HL-60 (cell line): ENCODE results near the gene CAMK2B.

ENCODE experiments used
- GABPA ChIP-seq: IDR thresholded peaks from 2 replicates; pipeline ENCODE4 v1.6.1; 2012; ENCODE audit warnings: low read depth
- POLR2AphosphoS5 ChIP-seq: IDR thresholded peaks from 2 replicates; pipeline ENCODE4 v1.6.1; 2012; ENCODE audit warnings: low read depth
- SPI1 ChIP-seq: IDR thresholded peaks from 2 replicates; pipeline ENCODE4 v1.6.1; 2012; ENCODE audit warnings: low read depth, mild to moderate bottlenecking, borderline replicate concordance
- TF ChIP-seq, protein P1 (sequence below): IDR thresholded peaks from one replicate; pipeline ENCODE4 v1.5.1; 2011; ENCODE audit warnings: low read length, control low read depth, inconsistent platforms; ENCODE audit not compliant: insufficient read depth
- TF ChIP-seq, protein P2 (sequence below): IDR thresholded peaks from 2 replicates; pipeline ENCODE4 v1.6.1; 2012; ENCODE audit warnings: low read depth; ENCODE audit not compliant: insufficient replicate concordance

DNA sequence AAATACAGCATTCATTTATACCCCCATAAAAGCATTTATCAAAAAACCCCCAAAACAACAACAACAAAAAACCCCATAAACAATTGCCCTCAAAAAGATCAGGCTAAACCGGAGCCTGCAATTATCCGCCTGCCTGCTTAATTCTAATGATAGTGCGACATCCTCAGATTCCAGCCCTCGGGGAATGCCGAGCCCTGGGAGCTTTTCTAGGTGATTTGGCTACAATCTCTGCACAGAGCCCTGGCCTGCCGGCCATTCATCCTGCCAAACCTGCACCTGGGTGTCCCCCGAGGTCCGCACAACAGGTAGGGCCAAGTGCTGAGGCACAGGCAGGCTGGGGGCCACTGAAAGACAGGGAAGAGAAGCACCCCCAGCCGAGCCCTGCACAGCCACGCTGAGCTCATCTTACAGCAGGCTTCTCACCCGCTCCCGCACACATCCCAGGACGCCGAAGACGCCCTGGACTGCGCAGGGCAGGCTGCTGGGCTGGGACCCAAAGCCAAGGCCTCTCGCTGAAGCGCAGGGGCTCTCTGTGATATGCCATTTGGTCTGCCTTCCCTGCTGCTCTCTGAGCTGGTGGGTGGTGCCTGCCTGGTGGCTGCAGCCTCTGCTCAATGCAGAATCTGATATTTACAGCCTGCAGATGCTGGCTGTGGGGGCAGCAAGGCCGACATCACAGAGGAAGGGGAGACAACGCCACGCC lies 57.5 kb downstream of the CAMK2B start:
- TF ChIP-seq, protein P1, sequence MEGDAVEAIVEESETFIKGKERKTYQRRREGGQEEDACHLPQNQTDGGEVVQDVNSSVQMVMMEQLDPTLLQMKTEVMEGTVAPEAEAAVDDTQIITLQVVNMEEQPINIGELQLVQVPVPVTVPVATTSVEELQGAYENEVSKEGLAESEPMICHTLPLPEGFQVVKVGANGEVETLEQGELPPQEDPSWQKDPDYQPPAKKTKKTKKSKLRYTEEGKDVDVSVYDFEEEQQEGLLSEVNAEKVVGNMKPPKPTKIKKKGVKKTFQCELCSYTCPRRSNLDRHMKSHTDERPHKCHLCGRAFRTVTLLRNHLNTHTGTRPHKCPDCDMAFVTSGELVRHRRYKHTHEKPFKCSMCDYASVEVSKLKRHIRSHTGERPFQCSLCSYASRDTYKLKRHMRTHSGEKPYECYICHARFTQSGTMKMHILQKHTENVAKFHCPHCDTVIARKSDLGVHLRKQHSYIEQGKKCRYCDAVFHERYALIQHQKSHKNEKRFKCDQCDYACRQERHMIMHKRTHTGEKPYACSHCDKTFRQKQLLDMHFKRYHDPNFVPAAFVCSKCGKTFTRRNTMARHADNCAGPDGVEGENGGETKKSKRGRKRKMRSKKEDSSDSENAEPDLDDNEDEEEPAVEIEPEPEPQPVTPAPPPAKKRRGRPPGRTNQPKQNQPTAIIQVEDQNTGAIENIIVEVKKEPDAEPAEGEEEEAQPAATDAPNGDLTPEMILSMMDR = no peak
- no peak for TF ChIP-seq POLR2AphosphoS5
- TF ChIP-seq SPI1 = no peak
- TF ChIP-seq, protein P2, sequence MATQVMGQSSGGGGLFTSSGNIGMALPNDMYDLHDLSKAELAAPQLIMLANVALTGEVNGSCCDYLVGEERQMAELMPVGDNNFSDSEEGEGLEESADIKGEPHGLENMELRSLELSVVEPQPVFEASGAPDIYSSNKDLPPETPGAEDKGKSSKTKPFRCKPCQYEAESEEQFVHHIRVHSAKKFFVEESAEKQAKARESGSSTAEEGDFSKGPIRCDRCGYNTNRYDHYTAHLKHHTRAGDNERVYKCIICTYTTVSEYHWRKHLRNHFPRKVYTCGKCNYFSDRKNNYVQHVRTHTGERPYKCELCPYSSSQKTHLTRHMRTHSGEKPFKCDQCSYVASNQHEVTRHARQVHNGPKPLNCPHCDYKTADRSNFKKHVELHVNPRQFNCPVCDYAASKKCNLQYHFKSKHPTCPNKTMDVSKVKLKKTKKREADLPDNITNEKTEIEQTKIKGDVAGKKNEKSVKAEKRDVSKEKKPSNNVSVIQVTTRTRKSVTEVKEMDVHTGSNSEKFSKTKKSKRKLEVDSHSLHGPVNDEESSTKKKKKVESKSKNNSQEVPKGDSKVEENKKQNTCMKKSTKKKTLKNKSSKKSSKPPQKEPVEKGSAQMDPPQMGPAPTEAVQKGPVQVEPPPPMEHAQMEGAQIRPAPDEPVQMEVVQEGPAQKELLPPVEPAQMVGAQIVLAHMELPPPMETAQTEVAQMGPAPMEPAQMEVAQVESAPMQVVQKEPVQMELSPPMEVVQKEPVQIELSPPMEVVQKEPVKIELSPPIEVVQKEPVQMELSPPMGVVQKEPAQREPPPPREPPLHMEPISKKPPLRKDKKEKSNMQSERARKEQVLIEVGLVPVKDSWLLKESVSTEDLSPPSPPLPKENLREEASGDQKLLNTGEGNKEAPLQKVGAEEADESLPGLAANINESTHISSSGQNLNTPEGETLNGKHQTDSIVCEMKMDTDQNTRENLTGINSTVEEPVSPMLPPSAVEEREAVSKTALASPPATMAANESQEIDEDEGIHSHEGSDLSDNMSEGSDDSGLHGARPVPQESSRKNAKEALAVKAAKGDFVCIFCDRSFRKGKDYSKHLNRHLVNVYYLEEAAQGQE = no peak
- TF ChIP-seq GABPA = no peak
